GM18499 (cell line): ENCODE measurements around the gene NOTCH1.

Source experiments
- ATAC-seq: cut with Tn5 transposase; IDR thresholded peaks from one replicate; pipeline ENCODE4 v1.9.1; 2021; ENCODE audit warnings: moderate number of reproducible peaks; ENCODE audit not compliant: insufficient read depth, unreplicated experiment

The NOTCH1 gene

GRCh38 chr9:136451221-136451877 is 94.5 kb downstream of the NOTCH1 start:
- no peak for ATAC-seq

DNA sequence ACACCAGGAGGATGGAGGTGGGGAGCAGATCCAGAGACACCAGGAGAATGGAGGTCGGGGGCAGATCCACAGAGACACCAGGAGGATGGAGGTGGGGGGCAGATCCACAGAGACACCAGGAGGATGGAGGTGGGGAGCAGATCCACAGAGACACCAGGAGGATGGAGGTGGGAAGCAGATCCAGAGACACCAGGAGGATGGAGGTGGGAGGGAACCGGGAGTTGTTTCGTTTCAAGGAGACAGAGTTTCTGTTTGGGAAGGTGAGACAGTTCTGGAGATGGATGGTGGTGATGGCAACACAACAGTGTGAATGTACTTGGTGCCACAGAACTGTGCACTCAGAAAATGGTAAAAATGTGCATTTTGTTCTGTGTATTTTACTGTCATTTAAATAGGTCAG is 97.2 kb downstream of the NOTCH1 start:
- no peak for ATAC-seq

DNA sequence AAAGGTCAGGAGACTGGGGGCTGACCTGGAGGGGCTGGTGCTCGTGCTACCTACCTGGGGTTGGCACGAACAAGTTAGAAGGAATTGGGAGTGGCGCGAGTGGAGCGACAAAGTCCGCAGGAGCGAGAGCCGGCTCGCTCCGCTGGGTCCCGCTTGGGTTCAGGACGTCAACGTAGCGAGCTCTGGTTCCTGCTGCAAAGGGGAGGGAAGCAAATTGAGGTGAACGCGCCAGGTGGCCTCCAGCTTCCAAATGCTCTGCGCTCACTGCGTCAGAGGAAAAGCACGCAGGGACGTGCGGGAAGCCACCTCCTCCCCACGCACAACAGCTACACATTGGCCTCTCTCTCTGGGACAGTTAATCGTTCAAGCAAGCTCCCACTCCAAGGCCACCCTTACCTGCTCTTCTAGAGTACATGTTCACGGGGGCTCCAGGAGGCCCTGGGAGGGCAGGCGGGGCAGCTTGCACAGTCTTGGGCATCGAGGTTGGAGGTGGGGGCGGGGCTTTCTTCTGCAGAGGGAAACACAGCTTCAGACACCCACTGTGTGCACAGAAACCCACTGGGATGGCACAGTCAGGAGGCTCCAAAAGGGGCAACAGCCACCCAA is 98.6 kb downstream of the NOTCH1 start:
- ATAC-seq = no peak

- ATAC-seq = no peak
These were observed 100.0 kb downstream of the NOTCH1 start for GRCh38 chr9:136445799-136446198.
